Stimulated activated effector memory CD8-positive, alpha-beta T cell treated with anti-CD3 and anti-CD28 coated beads, Interleukin-12 subunit alpha, Interleukin-12 subunit beta, amount 100 ng/mL, for 72 hours (primary cell): ENCODE results near the gene PRAC1.
"Not testable (repeated sequence)": the region's sequence is repeated elsewhere in the genome, so short reads cannot be mapped to it uniquely, and the experiment has no call there.

Experiments used
- ATAC-seq: fragments of 150-1000 bp; cut with Tn5 transposase; 2 replicates; pipeline ENCODE4 v1.10.0; 2021
- DNase-seq, 2 donors: peaks; one replicate each; pipeline ENCODE4 v3.0.0; 2021 to 2022; ENCODE audit warnings: low spot score in 2 of 2
- H3K27ac Mint-ChIP-seq: one replicate; pipeline ENCODE4 v1.8.0; 2022; ENCODE audit warnings: mild to moderate bottlenecking, mixed read lengths
- H3K36me3 Mint-ChIP-seq: one replicate; pipeline ENCODE4 v1.8.0; 2022; ENCODE audit warnings: mild to moderate bottlenecking, mixed read lengths
- H3K4me1 Mint-ChIP-seq: one replicate; pipeline ENCODE4 v1.8.0; 2022; ENCODE audit warnings: mixed read lengths
- H3K4me3 Mint-ChIP-seq: one replicate; pipeline ENCODE4 v1.8.0; 2022; ENCODE audit warnings: mild to moderate bottlenecking, mixed read lengths
- H3K9me3 Mint-ChIP-seq: one replicate; pipeline ENCODE4 v1.8.0; 2022; ENCODE audit warnings: mixed read lengths

Gene PRAC1

GRCh38 chr17:48723423-48724250 is 1.3 kb upstream of the PRAC1 start:
- Mint-ChIP-seq H3K9me3 (no peaks in the 10 kb centered on the region), H3K27ac (no peak overlapping the region), H3K4me1 (peaks cover 37% of the 10 kb centered on the region), H3K4me3 (peak overlapping the region; percentile 59), H3K36me3 (peaks cover 13% of the 10 kb centered on the region)
- ATAC-seq (no peak), DNase-seq (no peak)

DNA sequence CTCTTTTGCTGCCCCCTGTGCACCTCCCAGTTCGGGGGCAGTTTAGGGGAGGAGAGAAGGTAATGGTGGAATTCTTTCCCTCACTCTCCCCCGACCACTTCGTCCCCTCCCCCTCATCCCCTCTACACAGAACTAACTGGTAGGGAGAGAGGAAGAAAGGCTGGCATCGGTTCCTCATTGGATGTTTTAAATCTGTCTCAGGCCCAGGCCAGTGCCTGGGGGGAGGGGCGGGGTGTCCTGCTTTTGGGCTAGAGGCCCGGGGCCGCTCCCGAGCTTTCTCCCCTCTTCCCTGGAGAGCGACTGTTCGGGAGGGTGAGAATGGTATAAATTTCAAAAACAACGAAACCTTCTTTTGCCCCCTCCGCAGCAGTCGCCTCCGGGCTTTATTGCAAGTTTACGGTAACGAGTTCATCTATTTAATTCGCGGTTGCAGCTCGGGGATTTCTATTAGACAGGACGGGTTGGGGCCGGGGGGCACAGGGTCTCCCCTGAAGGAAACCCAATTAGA is 651 bp upstream of the PRAC1 start, which contains the start of gene PRAC2:
PRAC2 (plus strand) TSS at position 271 of the 508 bp plus-strand sequence. CDS start 1,226 bp downstream, outside the sequence.
- Mint-ChIP-seq H3K4me3 (peak within 1 kb of the TSS; percentile 59), H3K4me1 (peaks cover 35% of the 10 kb centered on the region), H3K27ac (no peak within 1 kb of the TSS), H3K36me3 (peaks cover 13% of the 10 kb centered on the region), H3K9me3 (no peaks in the 10 kb centered on the region)
- ATAC-seq (no peak), DNase-seq (no peak)

DNA sequence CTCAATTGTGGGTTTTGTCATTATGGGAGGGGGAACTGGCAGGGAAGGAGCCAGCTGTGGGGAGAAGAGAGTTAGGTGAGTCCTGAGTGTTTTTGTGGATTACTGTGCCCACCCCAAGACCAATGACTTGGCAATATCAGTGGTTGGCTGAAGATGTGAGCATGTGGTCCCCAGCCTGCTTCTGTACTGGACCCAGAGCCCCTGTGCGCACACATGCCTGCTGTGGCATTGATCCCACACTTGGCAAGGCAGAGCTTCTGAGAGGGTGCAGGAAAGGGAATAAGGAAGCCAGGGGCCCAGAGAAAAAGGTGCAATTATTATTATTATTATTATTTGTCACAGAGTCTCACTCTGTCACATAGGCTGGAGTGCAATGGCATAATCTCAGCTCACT is 1.3 kb downstream of the PRAC1 start:
- ATAC-seq (no peak), DNase-seq (no peak)
- H3K36me3 Mint-ChIP-seq = peaks cover 13% of the 10 kb centered on the region
- peaks cover 33% of the 10 kb centered on the region for H3K4me1 Mint-ChIP-seq
- no peaks in the 10 kb centered on the region for H3K9me3 Mint-ChIP-seq
- no peak overlapping the region for H3K4me3 Mint-ChIP-seq
- H3K27ac Mint-ChIP-seq = no peak overlapping the region

- ATAC-seq (no peak), DNase-seq (no peak)
- peaks cover 13% of the 10 kb centered on the region for H3K36me3 Mint-ChIP-seq
- H3K4me3 Mint-ChIP-seq = no peak overlapping the region
- H3K9me3 Mint-ChIP-seq = no peaks in the 10 kb centered on the region
- H3K4me1 Mint-ChIP-seq = peaks cover 32% of the 10 kb centered on the region
- H3K27ac Mint-ChIP-seq = no peak overlapping the region
These were observed 1.9 kb downstream of the PRAC1 start for GRCh38 chr17:48720266-48721008.

DNA sequence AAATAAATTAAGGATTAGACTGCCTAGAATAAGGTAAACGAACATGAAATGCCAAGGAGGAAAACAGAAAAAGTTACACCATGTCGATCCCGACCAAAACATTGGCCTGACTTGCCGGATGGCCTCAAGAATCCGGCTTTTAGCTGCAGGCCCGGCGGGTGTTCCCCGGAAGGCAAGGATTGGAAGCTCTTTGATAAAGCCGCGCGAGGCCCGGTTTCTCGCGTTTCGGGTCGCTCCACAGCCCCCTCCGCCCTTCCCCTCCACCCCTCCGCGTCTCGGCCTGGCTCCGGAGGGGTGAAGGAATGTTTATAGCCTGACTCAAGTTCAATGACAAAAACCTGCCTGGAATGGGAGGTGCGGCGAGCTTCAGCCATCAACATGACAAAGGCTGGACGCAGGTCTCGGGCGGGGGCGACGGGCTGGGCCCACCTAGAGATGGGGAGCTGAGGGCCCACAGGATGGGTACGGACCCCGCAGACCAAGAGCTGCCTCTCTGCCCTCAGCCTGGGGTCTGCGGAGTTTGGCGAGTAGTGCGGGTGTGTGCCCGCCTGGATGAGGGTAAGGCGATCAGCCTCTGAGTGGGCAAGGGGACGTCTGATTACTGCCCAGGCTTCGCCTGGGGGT is 2.6 kb downstream of the PRAC1 start:
- DNase-seq (no peak), ATAC-seq (no peak)
- no peak overlapping the region for H3K27ac Mint-ChIP-seq
- no peaks in the 10 kb centered on the region for H3K9me3 Mint-ChIP-seq
- H3K4me3 Mint-ChIP-seq = peak overlapping the region; percentile 42
- peaks cover 6% of the 10 kb centered on the region for H3K36me3 Mint-ChIP-seq
- peaks cover 26% of the 10 kb centered on the region for H3K4me1 Mint-ChIP-seq

DNA sequence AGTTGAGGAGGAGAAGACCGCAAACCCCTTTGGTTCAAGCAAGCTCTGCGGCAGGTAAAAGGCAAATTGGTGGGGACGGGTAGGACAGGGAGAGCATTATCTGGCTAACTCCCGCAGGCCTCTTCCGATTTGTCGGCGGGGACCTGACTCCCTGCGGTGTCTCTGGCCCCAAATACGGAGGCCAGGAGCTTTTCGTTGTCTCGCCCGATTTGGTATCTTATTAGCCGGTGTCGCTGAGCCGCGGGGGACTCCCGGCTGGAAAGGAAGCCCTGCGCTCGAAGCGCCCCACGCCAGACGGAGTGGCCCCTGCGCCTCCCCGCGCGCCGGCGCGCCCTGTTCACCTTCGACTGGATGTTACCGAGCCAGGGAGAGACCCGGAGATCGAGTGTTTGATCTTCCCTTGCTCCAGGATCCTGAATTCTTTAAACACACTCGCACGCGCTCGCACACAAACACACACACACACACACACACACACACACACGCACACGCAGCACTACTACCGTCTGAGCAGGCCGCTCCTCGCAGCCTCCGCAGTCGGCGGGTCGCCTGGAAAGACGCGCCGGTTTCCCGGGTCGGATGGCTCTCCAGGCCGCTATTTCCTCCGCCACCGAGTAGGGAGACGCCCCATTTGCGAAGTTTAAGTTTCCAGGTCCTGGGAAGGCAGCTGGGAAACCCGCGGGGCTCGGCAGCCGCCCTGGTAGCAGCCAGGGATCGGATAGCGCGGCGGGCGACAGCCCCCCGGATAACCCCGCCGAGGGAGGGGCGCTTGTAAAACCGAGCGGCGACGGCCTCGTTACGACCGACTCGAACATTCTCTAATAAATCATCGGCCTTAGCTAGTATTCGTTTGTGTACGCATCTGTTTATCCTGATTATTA is 3.3 kb downstream of the PRAC1 start:
- peak; percentile 34 for ATAC-seq
- H3K4me3 Mint-ChIP-seq = peak overlapping the region; percentile 42
- no peaks in the 10 kb centered on the region for H3K9me3 Mint-ChIP-seq
- peaks cover 18% of the 10 kb centered on the region for H3K4me1 Mint-ChIP-seq
- no peak for DNase-seq
- H3K36me3 Mint-ChIP-seq = no peaks in the 10 kb centered on the region
- H3K27ac Mint-ChIP-seq = no peak overlapping the region

DNA sequence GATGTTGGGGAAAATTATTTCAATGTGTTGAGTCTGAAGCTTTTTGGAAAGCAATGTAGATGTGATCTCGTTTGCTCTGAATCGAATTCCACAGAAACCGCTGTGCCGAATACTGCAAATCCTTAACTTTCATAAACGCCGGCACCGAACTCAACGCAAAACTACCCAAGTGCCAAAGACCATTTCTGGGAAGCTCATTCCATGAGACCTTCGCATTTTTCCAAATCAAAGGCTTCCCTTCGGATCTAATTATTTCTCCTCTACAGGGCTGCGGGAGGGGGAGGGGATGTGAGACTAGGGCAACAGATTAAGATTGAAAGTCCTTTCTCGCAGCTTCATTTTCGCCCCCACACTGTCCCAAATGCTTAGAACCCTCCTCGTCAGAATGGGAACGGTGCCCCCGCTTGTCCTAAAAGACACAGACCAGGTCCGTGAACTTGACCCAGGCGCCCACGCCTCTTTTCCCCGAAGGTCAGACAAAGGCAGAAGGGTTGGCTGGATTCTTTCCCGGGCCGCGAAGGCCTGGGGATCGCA is 4.0 kb downstream of the PRAC1 start:
- Mint-ChIP-seq H3K9me3 (no peaks in the 10 kb centered on the region), H3K4me1 (peaks cover 11% of the 10 kb centered on the region), H3K4me3 (peak overlapping the region; percentile 42), H3K27ac (no peak overlapping the region), H3K36me3 (no peaks in the 10 kb centered on the region)
- ATAC-seq (no peak), DNase-seq (no peak)

- no peaks in the 10 kb centered on the region for H3K9me3 Mint-ChIP-seq
- H3K4me3 Mint-ChIP-seq = no peak overlapping the region
- no peaks in the 10 kb centered on the region for H3K36me3 Mint-ChIP-seq
- DNase-seq (no peak), ATAC-seq (no peak)
- H3K27ac Mint-ChIP-seq = no peak overlapping the region
- H3K4me1 Mint-ChIP-seq = peaks cover 8% of the 10 kb centered on the region
These were observed 4.7 kb downstream of the PRAC1 start for GRCh38 chr17:48717367-48718226.

DNA sequence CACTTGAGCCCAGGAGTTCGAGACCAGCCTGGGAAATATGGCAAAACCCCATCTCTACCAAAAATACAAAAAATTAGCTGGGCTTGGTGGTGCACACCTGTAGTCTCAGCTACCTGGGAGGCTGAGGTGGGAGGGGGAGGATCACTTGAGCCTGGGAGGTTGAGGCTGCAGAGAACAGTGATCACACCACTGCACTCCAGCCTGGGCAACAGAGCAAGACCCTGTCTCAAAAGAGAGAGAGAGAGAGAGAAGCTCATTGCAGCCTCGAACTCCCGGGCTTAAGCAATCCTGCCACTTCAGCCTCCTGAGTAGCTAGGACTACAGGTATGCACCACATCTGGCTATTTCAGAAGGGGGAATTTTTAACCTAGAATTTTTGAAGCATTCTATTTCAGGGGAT is 5.8 kb downstream of the PRAC1 start:
- H3K9me3 Mint-ChIP-seq, ATAC-seq, DNase-seq, H3K27ac Mint-ChIP-seq, H3K4me1 Mint-ChIP-seq, H3K4me3 Mint-ChIP-seq, H3K36me3 Mint-ChIP-seq: not testable (repeated sequence)

- Mint-ChIP-seq H3K9me3 (no peaks in the 10 kb centered on the region), H3K36me3 (no peaks in the 10 kb centered on the region), H3K27ac (no peak overlapping the region), H3K4me3 (no peak overlapping the region), H3K4me1 (peaks cover 8% of the 10 kb centered on the region)
- DNase-seq (no peak), ATAC-seq (no peak)
These were observed 6.6 kb downstream of the PRAC1 start for GRCh38 chr17:48715496-48716399.

DNA sequence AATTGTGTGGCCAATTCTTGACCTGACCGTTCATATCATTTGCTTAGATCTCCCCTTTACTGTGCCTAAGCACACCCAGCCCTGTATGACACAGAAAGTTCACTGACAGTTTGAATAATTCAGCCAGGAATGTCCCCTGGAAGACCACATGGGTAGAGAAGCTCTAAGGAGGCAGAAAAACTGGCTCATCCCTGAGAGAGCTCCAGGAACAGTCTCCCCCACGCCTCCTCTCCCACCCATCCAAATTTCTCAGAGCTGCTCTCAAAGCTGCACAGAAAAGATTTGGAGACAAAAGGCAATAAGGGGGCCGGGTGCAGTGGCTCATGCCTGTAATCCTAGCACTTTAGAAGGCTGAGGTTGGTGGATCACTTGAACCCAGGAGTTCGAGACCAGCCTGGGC is 11.2 kb downstream of the PRAC1 start:
- H3K36me3 Mint-ChIP-seq = no peaks in the 10 kb centered on the region
- no peaks in the 10 kb centered on the region for H3K4me1 Mint-ChIP-seq
- H3K9me3 Mint-ChIP-seq = no peaks in the 10 kb centered on the region
- H3K27ac Mint-ChIP-seq = no peak overlapping the region
- H3K4me3 Mint-ChIP-seq = no peak overlapping the region
- no peak for DNase-seq
- ATAC-seq = no peak

DNA sequence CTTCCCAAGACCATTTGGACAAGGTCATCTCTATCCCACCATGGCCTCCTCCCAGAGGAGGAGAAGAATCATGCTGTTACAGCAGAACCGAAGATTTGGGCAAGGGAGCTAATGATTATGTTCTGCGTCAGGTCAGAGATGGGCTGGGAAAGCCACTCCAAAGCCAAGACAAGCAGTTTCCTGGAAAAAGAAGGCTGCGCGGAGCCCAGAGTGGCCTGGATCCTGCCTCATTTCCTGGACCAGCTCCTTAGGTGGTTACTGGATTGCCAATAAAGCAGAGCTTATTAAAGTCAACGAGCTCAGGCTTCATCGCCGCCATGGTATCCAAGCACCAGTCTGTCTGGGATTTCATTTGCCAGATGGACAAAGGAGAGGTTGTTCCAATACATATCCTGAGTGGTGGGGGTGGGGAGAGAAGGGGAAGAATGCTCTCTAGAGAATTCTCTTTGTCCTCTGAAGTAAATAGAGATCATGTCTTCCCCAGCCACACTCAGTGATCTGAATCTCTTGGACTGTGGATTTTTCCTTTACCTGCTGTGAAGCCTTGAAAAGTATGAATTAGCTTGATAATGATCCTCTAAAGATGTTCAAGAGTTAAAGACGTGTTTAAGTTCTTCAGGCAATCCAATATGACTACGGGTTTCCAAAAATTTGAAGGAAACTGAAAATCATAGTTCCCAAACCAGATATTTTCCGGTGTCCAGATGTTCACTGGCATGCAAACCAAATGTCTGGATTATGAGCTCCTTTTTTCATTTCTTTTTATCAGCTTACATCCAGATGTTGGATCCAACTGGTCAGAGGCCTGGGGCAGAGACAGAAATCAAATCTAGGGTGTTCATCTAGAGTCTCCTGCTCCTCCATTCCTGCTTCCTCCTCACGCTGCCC is 17.7 kb downstream of the PRAC1 start:
- ATAC-seq = no peak
- Mint-ChIP-seq H3K9me3 (no peaks in the 10 kb centered on the region), H3K4me3 (no peak overlapping the region), H3K4me1 (no peaks in the 10 kb centered on the region), H3K36me3 (no peaks in the 10 kb centered on the region), H3K27ac (no peak overlapping the region)
- no peak for DNase-seq
